PC-3 (cell line): Measurements from ENCODE around the gene TRMT10A.
"Not testable (repeated sequence)": the region's sequence is repeated elsewhere in the genome, so short reads cannot be mapped to it uniquely, and the experiment has no call there.

Experiments used
- CTCF ChIP-seq: fragments of 300-600 bp; sonication (generic); conservative IDR thresholded peaks from 2 replicates; pipeline ENCODE4 v1.5.1; 2017; ENCODE audit warnings: antibody characterized with exemption, low read depth, mild to moderate bottlenecking, low read length
- EZH2 ChIP-seq: fragments of 300-600 bp; sonication (generic); IDR thresholded peaks from one replicate; pipeline ENCODE4 v1.6.1; 2017; ENCODE audit warnings: antibody characterized with exemption, mild to moderate bottlenecking, low read length; ENCODE audit not compliant: unreplicated experiment
- EZH2phosphoT487 ChIP-seq: fragments of 300-600 bp; sonication (generic); IDR thresholded peaks from 2 replicates; pipeline ENCODE4 v1.6.1; 2018; ENCODE audit warnings: mild to moderate bottlenecking, antibody characterized with exemption, low read length, borderline replicate concordance

- TF ChIP-seq CTCF, EZH2phosphoT487, EZH2: not testable (repeated sequence)
These were observed 29.1 kb downstream of the TRMT10A start for GRCh38 chr4:99534699-99535098.
